ES-I3 (cell line): ENCODE results near the gene CACUL1.

ENCODE experiments used
- H3K36me3 ChIP-seq: 2 replicates; pipeline ENCODE4 v1.6.1; 2013; ENCODE audit warnings: mild to moderate bottlenecking, low read length, control low read depth, moderate library complexity; ENCODE audit not compliant: insufficient read depth
- H3K4me1 ChIP-seq: 2 replicates; pipeline ENCODE4 v1.6.1; 2013; ENCODE audit warnings: mild to moderate bottlenecking, control low read depth, low read length; ENCODE audit not compliant: insufficient read depth
- H3K9ac ChIP-seq: 2 replicates; pipeline ENCODE4 v1.6.1; 2013; ENCODE audit warnings: low read depth, mild to moderate bottlenecking, low read length, moderate library complexity
- H3K9me3 ChIP-seq: 2 replicates; pipeline ENCODE4 v1.6.1; 2013; ENCODE audit warnings: mild to moderate bottlenecking, low read length, moderate library complexity; ENCODE audit not compliant: control insufficient read depth, insufficient read depth

Gene CACUL1

GRCh38 chr10:118730756-118731456 is 23.9 kb downstream of the CACUL1 start:
- Histone ChIP-seq H3K4me1 (peaks cover 34% of the 10 kb centered on the region), H3K9ac (no peak overlapping the region), H3K36me3 (no peaks in the 10 kb centered on the region), H3K9me3 (no peaks in the 10 kb centered on the region)

GRCh38 chr10:118729641-118730258 is 25.0 kb downstream of the CACUL1 start:
- Histone ChIP-seq H3K4me1 (peaks cover 27% of the 10 kb centered on the region; the same call in 1 of the 2 replicates), H3K36me3 (no peaks in the 10 kb centered on the region), H3K9ac (no peak overlapping the region), H3K9me3 (no peaks in the 10 kb centered on the region)

- Histone ChIP-seq H3K9me3 (no peaks in the 10 kb centered on the region), H3K36me3 (no peaks in the 10 kb centered on the region; the same call in 1 of the 2 replicates), H3K9ac (no peak overlapping the region), H3K4me1 (peaks cover 24% of the 10 kb centered on the region; the same call in 1 of the 2 replicates)
Observed at GRCh38 chr10:118729200-118729599, 25.6 kb downstream of the CACUL1 start.

GRCh38 chr10:118725886-118726500 is 28.8 kb downstream of the CACUL1 start:
- no peaks in the 10 kb centered on the region for H3K9me3 ChIP-seq
- peaks cover 4% of the 10 kb centered on the region; the same call in 1 of the 2 replicates for H3K4me1 ChIP-seq
- H3K9ac ChIP-seq = no peak overlapping the region
- H3K36me3 ChIP-seq = no peaks in the 10 kb centered on the region; the same call in 1 of the 2 replicates

GRCh38 chr10:118723466-118723865 is 31.3 kb downstream of the CACUL1 start:
- no peak overlapping the region for H3K9ac ChIP-seq
- no peaks in the 10 kb centered on the region for H3K4me1 ChIP-seq
- no peaks in the 10 kb centered on the region for H3K9me3 ChIP-seq
- H3K36me3 ChIP-seq = no peaks in the 10 kb centered on the region; the same call in 1 of the 2 replicates

GRCh38 chr10:118721539-118721876 is 33.3 kb downstream of the CACUL1 start:
- H3K36me3 ChIP-seq = no peaks in the 10 kb centered on the region; the same call in 1 of the 2 replicates
- H3K9ac ChIP-seq = no peak overlapping the region
- no peaks in the 10 kb centered on the region for H3K4me1 ChIP-seq
- no peaks in the 10 kb centered on the region for H3K9me3 ChIP-seq

- H3K9me3 ChIP-seq = no peaks in the 10 kb centered on the region
- H3K9ac ChIP-seq = no peak overlapping the region
- no peaks in the 10 kb centered on the region; the same call in 1 of the 2 replicates for H3K36me3 ChIP-seq
- H3K4me1 ChIP-seq = no peaks in the 10 kb centered on the region
Observed at GRCh38 chr10:118720685-118721538, 33.9 kb downstream of the CACUL1 start.

- no peaks in the 10 kb centered on the region for H3K9me3 ChIP-seq
- H3K9ac ChIP-seq = no peak overlapping the region
- no peaks in the 10 kb centered on the region for H3K4me1 ChIP-seq
- no peaks in the 10 kb centered on the region; the same call in 1 of the 2 replicates for H3K36me3 ChIP-seq
Observed at GRCh38 chr10:118714366-118714765, 40.4 kb downstream of the CACUL1 start.

GRCh38 chr10:118712930-118713634 is 41.7 kb downstream of the CACUL1 start:
- H3K9ac ChIP-seq = no peak overlapping the region
- no peaks in the 10 kb centered on the region for H3K4me1 ChIP-seq
- no peaks in the 10 kb centered on the region; the same call in 1 of the 2 replicates for H3K36me3 ChIP-seq
- no peaks in the 10 kb centered on the region for H3K9me3 ChIP-seq

- Histone ChIP-seq H3K4me1 (no peaks in the 10 kb centered on the region), H3K36me3 (no peaks in the 10 kb centered on the region; the same call in 1 of the 2 replicates), H3K9me3 (no peaks in the 10 kb centered on the region), H3K9ac (no peak overlapping the region)
Observed at GRCh38 chr10:118712080-118712479, 42.7 kb downstream of the CACUL1 start.

- H3K9me3 ChIP-seq = no peaks in the 10 kb centered on the region
- H3K9ac ChIP-seq = no peak overlapping the region
- H3K36me3 ChIP-seq = no peaks in the 10 kb centered on the region; the same call in 1 of the 2 replicates
- no peaks in the 10 kb centered on the region for H3K4me1 ChIP-seq
Observed at GRCh38 chr10:118710487-118710886, 44.3 kb downstream of the CACUL1 start.

- Histone ChIP-seq H3K9me3 (no peaks in the 10 kb centered on the region), H3K36me3 (no peaks in the 10 kb centered on the region; the same call in 1 of the 2 replicates), H3K4me1 (no peaks in the 10 kb centered on the region), H3K9ac (no peak overlapping the region)
Observed at GRCh38 chr10:118708571-118708970, 46.2 kb downstream of the CACUL1 start.

GRCh38 chr10:118704711-118705110 is 50.1 kb downstream of the CACUL1 start:
- Histone ChIP-seq H3K4me1 (no peaks in the 10 kb centered on the region; the same call in 1 of the 2 replicates), H3K9me3 (no peaks in the 10 kb centered on the region), H3K36me3 (peaks cover 4% of the 10 kb centered on the region), H3K9ac (no peak overlapping the region)
